Measurements from ENCODE around the gene BAIAP2L1.
"Not testable (repeated sequence)": the region's sequence is repeated elsewhere in the genome, so short reads cannot be mapped to it uniquely, and the experiment has no call there.

BAIAP2L1 gene

DNA sequence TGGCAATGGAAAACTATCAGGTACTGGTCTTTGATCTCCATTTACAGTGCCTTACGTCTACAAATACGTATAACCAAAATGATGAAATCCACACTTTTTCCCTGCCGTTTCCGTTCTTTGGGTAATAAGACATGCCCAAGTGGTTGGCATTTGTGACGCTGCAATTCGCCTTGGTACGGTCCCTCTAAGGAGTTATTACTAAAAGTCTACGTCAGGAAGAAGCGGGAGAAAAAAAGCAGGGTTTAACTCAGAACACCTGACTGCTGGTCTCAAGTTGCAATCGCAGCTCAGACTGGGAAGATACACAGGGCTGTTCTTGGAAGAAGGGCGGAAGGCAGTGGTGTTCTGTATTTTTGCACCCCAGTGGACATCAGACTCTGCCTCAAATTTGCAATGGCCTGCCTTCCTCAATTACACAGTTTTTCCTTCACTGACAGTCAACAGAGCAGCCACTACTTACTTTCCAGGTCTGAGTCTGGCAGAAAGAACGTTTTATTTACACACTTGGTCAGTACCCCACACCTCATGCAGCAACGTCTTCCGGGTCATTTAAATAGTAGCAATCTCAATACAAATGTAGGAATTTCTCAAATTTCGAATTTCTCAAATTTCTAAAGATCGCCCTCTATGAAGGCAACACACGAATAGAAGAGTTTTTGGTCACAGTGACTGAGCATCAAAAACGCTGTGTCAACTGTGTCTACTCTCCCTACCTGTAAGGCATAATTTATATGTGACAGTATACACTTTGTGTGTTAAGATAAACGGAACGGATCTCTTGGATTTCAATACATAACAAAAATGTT lies 2.1 kb downstream of the BAIAP2L1 start:
- DNase-seq = no peak

DNA sequence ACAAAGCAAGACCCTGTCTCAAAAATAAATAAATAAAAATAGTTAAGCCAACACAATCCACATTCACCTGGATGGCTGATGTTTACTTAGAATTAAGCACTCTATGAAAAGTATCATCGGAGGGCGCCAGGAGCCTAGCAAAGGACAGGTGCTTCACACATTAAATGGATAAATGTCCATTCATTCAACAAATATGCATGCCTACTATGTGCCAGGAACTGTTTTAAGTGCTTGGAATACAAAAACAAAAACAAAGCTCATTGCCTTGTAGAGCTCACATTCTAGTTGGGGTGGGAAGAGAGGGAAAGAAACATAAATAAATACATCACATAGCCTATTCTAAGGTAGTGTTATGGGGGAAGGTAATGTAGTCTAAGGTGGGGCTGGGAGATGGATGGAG lies 4.1 kb downstream of the BAIAP2L1 start:
- DNase-seq = no peak

DNA sequence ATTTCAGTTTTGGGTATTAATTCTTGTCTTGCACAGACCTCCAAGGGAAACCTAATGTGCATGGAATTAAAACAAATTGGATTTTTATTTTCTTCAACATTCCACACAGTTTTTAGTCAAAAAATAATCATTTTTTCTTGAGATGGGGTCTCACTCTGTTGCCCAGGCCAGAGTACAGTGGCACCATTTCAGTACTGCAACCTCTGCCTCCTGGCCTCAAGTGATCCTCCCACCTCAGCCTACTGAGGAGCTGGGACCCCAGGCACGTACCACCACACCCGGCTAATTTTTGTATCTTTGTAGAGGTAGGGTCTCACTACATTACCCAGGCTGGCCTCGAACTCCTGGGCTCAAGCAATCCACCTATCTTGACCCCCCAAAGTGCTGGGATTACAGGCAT lies 4.9 kb downstream of the BAIAP2L1 start:
- DNase-seq = no peak

DNA sequence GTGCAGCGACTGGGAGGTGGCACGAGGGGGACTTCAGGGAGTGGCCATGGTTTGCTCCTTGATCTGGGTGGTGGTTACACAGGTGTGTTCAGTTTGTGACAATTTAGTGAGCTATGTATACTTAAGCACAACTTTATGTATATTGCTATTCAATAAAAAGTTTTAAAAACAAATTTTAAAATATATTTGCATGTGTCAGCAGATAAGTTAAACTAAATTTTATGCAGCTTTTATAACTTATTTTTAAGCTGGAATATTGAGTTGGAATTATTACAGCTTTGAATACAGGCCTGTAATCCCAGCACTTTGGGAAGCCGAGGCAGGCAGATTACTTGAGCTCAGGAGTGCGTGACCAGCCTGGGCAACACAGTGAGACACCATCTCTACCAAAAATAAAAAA lies 5.4 kb downstream of the BAIAP2L1 start:
- DNase-seq = no peak

DNA sequence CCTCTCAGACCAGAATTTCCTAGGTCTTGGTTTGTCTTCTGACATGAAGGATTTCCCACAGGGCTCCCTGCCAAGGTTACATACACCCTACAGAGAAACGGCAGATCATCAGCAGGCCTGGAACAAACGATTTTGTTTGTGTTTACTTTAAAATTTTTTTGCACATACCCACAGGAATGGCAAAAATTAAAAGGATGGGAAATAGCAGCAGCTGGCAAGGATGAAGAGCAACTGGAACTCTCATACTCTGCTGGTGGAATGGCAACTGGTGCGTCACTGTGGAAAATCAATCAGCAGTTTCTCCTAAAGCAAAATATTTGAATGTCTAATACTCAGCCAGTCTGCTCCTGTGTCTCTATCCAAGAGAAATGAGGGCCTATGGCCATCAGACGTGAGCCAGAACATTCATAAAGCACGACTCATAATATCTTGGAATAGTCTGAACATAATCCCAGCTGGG lies 6.5 kb downstream of the BAIAP2L1 start:
- no peak for DNase-seq

DNA sequence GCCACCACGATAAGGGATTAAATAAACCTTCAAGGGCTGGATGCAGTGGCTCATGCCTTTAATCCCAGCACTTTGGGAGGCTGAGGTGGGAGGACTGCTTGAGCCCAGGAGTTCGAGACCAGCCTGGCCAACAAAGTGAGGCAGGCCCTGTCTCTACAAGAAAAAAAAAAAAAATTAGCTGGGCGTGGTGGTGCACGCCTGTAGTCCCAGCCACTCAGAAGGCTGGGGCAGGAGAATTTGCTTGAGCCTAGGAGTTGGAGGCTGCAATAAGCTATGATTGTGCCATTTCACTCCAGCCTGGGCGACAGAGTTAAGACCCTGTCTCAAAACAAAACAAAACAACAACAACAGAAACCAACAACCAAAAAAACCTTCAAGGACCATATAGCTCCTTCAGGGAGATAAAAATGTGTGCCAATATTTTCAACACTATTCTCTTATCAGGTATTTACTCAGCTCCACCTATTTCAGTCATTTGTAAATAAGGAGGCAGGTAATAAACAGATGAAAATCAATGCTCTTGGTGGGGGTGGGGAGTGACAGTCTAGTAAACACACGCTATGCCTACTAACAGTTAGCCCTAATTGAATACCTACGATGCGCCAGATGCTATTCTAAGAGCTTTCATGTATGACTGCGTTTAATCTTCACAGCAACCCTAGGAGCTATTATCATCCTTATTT lies 13.2 kb downstream of the BAIAP2L1 start:
- DNase-seq = no peak

DNA sequence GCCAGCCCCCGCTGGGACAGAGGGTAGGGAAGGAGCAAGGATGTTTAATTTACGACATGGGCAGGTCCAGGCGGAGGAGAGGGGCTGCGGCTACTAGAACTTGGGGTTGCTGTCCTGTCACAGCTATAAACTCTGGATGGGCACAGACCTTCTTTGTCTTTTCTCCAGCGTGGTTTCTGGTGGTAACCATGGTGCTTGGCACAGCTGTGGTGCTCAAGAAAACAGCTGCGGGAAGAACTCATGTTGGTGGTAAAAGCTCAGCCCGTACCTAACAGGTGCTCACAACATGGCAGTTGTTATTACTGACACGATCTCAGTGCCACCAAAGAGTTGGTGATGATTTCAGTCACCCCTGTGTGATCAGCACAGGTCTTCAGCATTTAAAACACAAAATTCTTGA lies 13.8 kb downstream of the BAIAP2L1 start:
- no peak for DNase-seq

DNA sequence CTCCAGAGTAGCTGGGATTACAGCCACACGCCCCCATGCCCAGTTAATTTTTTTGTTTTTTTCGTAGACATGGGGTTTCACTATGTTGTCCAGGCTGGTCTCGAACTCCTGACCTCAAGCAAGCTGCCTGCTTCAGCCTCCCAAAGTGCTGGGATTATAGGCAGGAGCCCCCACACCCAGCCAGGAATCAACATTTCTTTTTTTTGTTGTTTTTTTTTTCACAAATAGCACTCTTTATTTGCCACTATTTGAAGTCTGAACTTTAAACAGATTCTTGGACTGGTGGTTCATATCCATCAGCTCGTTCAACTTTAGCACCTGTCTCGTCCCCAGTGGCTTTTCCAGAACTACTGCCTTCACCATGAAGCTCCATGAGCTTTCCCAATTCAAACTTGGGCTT lies 15.4 kb downstream of the BAIAP2L1 start:
- not testable (repeated sequence) for DNase-seq

DNA sequence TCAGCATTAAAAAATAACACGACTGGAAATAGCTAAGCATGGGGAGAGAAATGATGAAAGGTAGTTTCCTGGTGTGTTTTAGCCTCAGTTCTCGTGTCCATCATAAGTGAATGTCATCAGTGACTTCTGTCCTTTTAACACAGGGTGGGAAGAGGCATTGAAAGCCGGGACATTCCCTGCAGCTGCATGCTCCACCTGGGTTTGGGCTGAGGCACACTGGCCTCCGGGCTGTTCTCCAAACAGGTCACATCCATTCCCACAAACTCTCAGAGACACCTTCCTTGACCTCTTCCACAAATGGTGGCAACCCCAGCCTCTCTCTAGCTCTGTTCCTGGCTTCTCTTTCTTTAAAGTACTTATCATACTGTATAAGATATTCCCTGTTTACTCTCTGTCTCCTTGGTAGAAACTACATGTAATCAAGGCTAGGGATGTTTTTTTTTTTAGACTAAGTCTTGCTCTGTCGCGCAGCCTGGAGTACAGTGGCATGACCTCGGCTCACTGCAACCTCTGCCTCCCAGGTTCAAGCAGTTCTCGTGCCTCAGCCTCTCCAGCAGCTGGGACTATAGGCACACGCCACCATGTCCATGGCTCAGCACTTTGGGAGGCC lies 22.6 kb downstream of the BAIAP2L1 start:
- DNase-seq = no peak

DNA sequence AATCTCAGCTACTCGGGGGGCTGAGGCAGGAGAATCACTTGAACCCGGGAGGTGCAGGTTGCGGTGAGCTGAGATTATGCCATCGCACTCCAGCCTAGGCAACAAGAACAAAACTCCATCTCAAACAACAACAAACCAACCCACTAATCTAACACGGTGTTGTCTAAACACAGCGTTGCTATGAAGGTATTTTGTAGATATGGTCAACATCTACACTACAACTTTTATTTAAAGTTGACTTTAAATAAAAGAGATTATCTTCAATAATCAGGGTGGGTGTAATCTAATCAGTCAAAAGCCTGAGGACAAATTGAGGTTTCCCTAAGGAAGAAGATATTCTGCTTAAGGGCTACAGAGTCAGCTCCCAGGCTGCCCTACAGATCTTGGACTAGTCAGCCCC lies 24.2 kb downstream of the BAIAP2L1 start:
- no peak for DNase-seq

DNA sequence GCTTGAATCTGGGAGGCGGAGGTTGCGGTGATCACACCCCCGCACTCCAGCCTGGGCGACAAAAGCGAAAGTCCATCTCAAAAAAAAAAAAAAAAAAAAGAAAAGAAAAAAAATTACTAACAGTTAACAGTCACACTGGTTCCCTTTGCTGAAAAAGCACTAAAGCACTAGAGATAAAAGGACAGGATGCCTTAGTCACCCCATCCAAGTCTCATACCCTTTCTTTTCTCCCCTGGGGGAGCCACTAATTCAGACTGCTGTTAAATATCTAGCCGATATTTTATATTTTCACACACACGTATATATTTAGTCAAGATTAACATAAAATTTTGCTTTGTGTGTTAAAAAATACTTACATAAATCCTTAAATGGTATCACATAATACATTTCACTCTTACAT lies 25.2 kb downstream of the BAIAP2L1 start:
- DNase-seq = no peak

DNA sequence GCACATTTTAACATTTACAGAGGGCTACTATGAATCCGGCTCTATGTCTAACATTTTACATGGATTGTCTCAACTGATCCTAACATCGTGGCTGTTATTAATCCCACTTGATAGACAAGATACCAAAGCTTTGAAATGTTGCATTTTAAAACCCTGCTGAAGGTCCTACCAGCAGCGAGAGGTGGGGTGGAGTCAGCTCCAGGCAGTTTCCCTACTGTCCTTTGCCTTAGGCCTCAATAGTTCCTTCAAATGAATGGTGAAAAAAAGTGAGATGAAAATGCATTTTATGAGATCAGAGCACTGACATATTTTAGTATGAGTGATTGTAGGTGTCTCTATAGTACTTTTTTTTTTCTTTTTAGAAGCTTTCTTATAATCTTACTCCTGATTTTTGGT lies 26.6 kb downstream of the BAIAP2L1 start:
- no peak for DNase-seq

DNA sequence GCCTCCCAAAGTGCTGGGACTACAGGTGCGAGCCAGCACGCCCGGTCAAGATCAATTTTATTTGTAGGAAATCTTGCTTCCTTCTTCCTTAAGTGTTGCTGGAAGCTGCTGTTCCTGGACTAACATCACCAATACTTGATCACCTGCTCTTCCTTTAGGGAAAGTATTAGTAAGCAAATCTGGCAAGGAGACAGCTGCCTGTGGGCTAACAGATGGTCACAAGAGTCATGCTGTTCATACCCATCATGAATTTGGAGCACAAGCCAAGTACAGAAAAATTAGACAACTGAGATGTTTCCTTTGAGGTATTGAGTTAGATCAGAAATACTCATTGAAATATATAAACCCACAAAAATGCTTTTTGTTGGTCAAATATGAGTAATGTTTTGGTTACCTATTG lies 27.9 kb downstream of the BAIAP2L1 start:
- no peak for DNase-seq

DNA sequence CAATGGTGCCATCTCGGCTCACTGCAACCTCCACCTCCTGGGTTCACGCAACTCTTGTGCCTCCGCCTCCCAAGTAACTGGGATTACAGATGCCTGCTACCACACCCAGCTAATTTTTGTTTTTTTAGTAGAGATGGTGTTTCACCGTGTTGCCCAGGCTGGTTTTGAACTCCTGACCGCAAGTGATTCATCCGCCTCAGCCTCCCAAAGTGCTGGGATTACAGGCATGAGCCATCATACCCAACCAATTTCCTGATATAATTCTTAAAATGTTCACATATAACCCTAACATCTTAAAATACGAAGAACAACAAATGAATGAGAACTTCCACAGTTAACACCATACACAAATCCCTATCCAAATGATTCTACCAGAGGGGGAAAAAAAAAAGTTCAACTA lies 31.2 kb downstream of the BAIAP2L1 start:
- no peak for DNase-seq

DNA sequence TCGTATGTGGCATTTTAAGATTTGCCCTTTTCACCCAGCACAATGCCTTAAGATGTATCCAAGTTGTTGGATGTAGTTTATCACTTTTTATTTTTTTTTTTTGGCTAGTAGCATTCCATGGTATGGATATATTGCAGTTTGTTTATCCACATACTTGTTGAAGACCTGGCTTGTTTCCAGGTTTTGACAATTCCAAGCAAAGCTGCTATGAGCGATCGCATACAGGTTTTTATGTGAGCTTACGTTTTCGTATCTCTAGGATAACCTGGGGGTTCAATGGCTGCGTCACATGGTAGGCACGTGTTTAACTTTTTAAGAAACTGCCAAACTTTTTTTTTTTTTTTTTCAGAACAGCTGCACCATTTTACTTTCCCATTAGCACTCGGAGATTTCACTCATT lies 32.2 kb downstream of the BAIAP2L1 start:
- DNase-seq = no peak

DNA sequence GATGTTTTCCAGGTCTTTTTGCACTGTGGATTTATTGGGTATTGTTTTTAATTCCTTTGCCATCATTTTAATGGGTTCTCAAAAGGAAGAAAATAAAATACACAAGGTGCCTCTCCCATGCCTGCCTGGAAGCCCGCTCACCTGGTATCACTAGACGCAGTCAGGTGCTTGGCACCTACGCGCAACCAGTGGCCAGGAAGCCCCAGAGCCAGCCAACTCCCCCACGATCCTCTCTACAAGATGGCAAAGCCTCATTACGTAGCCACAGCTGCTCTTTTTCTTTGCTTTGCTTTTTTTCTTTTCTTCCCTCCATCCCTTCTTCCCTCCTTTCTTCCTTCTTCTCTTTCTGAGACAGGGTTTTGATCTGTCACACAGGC lies 34.3 kb downstream of the BAIAP2L1 start:
- DNase-seq = no peak

DNA sequence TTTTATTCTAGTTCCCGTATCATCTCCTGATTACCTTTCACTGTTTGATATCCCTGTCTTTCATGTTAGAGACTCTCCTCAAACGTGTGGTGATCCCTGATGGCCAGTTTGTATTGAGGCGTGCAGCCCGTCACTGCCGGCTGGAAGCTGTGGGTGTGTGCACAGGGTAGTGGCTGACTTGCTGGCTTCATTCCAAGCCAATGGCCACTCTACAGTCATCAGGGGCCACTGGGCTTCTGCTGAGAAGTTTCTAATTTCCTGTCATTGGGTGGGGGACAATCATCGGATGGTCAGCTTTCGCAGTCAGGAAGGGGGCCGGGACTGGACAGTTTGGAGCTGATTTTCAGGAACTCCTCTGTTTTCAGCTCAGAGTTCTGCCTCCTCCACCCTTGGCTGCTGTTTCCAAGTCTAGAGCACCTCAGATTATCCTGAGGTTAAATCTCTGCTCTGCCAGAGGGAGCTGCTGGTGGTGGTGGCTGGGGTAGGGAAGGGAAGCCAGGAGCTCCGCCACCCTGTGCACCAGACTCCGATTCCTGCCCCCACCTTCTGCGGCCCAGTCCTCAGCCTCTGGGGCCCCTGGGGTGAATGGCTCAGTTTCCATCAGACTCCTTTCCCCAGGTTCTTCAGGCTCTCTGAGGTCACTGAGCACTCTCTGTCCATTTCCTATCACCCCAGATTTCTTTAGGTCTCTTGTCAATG lies 34.9 kb downstream of the BAIAP2L1 start:
- DNase-seq = peak in 1 of 2 experiments; percentile 6

DNA sequence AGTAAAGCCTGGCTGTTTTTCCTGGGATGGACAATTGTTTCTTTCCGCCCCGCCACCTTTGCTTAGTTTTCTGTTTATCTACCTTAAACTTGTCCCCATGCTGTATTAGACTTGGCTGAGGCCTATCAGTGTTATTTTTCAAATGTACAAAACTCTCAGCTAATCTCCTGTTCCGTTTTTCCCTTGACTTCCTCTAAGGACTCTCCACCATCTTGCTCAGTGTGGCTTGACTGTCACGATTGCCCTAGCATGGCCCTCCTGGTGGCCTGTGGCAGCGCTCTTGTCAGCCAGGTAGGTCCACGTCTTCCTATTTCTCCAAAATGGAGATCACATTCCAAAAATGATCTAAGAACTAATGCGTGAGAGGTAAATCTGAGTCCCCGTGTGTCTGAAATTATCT lies 36.7 kb downstream of the BAIAP2L1 start:
- no peak for DNase-seq

DNA sequence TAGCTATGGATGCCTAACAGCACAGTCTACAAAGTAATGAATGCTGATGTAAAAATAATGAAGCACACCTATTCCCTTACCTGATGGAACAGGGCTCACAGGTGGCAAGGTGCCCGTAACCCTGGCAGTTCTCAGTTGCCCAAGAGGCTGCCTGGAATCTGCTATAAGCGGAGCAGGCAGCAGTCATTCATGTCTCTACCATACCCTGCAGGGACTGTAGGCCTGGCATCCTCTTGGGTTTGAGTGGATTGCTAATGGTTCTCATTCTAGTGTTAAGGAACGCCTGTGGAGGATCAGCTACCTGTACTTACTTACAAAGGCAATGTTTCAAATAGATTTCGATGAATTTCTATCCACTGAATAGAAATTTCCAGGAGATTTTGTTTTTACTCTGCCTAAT lies 38.4 kb downstream of the BAIAP2L1 start:
- DNase-seq = no peak

DNA sequence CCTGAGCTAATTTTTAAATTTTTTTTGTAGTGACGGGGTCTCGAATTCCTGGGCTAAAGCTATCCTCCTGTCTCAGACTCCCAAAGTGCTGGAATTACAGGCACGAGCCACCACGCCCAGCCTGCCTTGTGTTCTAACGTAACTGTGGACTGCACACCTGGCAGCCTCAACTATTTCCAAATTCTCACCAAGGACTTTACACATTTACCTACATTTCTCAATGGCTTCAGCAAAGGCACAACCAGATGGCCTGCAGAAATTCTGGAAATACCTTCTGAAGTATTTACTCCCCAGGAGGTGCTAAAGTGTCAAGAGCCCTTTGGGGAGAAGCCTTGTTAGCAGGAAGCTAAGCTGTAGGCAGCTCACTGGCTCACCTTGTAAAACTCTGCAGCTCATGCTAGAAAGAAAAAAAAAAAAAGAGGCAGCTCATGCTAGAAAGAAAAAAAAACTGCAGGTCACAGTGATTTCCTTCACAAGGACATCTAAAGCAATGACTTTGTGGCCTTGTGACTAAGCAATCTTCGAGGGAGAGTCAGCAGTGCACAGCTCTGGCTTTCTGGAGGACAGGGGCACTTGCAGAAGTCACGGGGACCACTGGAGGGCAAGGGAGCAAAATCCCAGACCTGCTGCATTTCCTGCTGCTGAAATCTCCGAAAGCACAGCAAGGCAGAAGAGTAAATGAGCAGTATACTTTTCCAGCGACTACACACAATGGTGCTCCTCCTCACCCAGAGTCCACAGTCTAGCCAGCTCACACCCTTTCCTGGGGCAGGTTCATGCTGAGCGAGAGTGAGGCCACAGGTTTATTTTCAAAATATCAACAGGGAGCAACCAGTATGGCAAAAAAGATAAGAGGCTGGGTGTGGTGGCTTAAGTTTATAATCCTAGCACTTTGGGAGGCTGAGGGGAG lies 40.4 kb downstream of the BAIAP2L1 start:
- DNase-seq = no peak

DNA sequence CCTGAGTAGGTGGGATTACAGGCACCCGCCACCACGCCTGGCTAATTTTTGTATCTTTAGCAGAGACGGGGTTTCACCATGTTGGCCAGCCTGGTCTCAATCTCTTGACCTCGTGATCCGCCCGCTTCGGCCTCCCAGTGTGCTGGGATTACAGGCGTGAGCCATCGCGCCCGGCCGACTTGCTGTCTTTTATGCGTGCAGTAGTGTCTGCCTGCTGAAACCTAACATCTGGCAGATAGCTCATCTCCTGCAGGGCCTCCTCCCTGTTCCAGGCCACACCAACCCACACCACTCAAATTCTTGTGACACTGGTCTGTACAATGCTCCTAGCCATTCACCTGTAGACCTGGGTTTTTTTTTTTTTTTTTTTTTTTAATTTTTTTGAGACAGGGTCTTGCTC lies 41.5 kb downstream of the BAIAP2L1 start:
- no peak for DNase-seq

DNA sequence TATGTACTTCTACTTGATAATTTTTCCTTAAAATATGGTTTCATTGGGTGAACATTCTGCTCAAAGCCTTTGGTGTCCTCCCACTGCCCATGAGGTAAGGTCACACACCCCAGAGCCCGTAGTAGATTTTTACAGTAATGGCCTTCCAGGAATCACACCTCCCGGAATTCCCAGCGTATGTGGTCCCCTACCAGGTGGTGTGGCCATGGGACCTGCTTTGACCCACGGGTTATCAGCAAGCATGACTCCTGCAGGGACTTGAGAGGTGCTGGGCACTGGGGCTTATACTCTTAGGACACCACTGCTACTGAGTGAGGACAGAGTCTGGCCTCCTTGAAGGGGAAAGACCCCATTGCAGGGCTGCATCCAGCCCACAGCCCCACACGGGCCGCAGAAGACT lies 42.2 kb downstream of the BAIAP2L1 start:
- DNase-seq = no peak
